Brain microvascular endothelial cell (primary cell): ENCODE data around the gene TSPEAR.
"Not testable (repeated sequence)": the region's sequence is repeated elsewhere in the genome, so short reads cannot be mapped to it uniquely, and the experiment has no call there.

Experiments
- DNase-seq: peaks from one replicate; pipeline ENCODE4 v3.0.0-alpha.2; 2020
- H3K27ac ChIP-seq: fragments of 250-450 bp; sonication (Bioruptor Pico); 2 replicates; pipeline ENCODE4 v1.5.1; 2020; ENCODE audit warnings: mild to moderate bottlenecking, moderate library complexity
- H3K27me3 ChIP-seq: fragments of 250-450 bp; sonication (Bioruptor Pico); replicated peaks from 2 replicates; pipeline ENCODE4 v1.5.1; 2020; ENCODE audit warnings: mild to moderate bottlenecking
- H3K36me3 ChIP-seq: fragments of 250-450 bp; sonication (Bioruptor Pico); replicated peaks from 2 replicates; pipeline ENCODE4 v1.5.1; 2020; ENCODE audit warnings: mild to moderate bottlenecking
- H3K4me3 ChIP-seq: 2 replicates; pipeline ENCODE4 v1.5.1; 2011; ENCODE audit warnings: low read depth, mild to moderate bottlenecking, control low read depth, low read length, moderate library complexity
- in situ Hi-C: cut with HindIII; loops from 2 replicates; pipeline ENCODE4 v1.10.0; 2017; ENCODE audit warnings: low sequenced_read_pairs, low pct_ligation_motif_present
- TF ChIP-seq, protein P1 (sequence below): IDR thresholded peaks from 2 replicates; pipeline ENCODE4 v1.5.1; 2011; ENCODE audit warnings: low read depth, mild to moderate bottlenecking, moderate library complexity, low read length, control low read depth, inconsistent platforms; ENCODE audit errors: missing control alignments

The TSPEAR gene

DNA sequence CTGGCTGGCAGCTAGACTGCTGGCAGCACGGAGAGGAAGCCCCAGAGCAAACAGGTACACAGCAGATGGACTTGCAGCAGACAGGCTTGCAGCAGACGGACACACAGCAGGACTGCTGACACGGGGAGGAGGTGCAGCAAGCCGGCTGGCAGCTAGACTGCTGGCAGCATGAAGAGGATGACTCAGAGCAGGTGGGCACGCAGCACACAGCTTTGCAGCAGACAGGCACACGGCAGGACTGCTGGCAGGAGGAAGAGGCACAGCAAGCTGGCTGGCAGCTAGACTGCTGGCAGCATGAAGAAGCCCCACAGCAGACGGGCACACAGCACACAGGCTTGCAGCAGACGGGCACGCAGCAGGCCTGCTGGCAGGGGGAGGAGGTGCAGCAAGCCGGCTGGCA is 160.6 kb downstream of the TSPEAR start:
- H3K4me3 ChIP-seq = no peak overlapping the region
- H3K27me3 ChIP-seq = peaks cover 7% of the 10 kb centered on the region
- TF ChIP-seq, protein P1, sequence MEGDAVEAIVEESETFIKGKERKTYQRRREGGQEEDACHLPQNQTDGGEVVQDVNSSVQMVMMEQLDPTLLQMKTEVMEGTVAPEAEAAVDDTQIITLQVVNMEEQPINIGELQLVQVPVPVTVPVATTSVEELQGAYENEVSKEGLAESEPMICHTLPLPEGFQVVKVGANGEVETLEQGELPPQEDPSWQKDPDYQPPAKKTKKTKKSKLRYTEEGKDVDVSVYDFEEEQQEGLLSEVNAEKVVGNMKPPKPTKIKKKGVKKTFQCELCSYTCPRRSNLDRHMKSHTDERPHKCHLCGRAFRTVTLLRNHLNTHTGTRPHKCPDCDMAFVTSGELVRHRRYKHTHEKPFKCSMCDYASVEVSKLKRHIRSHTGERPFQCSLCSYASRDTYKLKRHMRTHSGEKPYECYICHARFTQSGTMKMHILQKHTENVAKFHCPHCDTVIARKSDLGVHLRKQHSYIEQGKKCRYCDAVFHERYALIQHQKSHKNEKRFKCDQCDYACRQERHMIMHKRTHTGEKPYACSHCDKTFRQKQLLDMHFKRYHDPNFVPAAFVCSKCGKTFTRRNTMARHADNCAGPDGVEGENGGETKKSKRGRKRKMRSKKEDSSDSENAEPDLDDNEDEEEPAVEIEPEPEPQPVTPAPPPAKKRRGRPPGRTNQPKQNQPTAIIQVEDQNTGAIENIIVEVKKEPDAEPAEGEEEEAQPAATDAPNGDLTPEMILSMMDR = no peak
- in situ Hi-C loops = no loop called here
- no peak for DNase-seq
- no peaks in the 10 kb centered on the region for H3K36me3 ChIP-seq
- no peak overlapping the region for H3K27ac ChIP-seq

DNA sequence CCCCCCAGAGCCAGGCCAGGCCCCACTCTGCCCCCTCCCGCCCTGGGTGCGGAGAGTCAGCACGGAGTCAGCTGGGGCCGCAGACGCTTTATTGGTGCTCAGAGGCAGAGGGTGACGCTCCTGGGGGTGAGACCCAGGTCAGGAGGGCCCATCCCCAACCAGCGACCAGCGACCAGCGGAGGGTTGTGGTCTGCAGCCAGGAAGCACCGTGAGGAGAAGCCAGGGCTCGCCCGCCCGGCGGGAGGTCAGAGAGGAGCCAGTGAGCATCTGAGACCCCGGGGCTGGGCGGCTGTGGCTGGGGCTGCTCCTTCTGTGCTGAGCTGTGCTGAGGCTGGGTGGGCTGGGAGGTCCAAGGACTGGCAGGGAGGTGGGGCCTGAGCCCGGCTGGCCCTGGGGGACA is 161.1 kb downstream of the TSPEAR start:
- H3K27me3 ChIP-seq, DNase-seq, H3K36me3 ChIP-seq, in situ Hi-C loops, H3K27ac ChIP-seq, H3K4me3 ChIP-seq: not testable (repeated sequence)

GRCh38 chr21:44549525-44550211 is 161.7 kb downstream of the TSPEAR start:
- DNase-seq = no peak
- peaks cover 7% of the 10 kb centered on the region for H3K27me3 ChIP-seq
- in situ Hi-C loops = no loop called here
- H3K36me3 ChIP-seq = no peaks in the 10 kb centered on the region
- H3K27ac ChIP-seq = no peak overlapping the region
- TF ChIP-seq, protein P1 = no peak
- H3K4me3 ChIP-seq = no peak overlapping the region

GRCh38 chr21:44548922-44549321 is 162.4 kb downstream of the TSPEAR start:
- Histone ChIP-seq H3K4me3 (no peak overlapping the region), H3K27me3 (peaks cover 7% of the 10 kb centered on the region), H3K36me3 (no peaks in the 10 kb centered on the region), H3K27ac (no peak overlapping the region)
- no peak for DNase-seq
- in situ Hi-C loops = no loop called here
- TF ChIP-seq, protein P1 = no peak

DNA sequence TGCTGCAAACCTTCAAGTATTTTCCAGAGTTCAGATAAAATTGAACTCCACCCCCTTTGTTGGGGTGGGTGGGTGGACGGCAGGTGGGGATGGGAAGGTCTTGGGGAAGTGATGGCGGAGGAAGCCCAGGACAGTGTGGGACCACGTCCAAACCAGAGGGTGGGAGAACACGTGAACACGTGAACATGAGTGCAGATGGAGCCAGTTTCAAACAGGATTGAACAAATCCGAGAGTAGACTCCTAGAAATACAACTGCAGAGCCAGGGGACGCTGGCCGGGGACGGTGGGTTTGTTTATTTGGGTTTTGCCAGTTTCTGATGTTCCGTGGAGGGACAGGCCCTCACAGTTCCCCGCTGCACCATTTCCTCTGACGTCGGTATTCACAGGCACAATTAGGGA is 163.0 kb downstream of the TSPEAR start:
- Histone ChIP-seq H3K4me3 (no peak overlapping the region), H3K36me3 (no peaks in the 10 kb centered on the region), H3K27ac (no peak overlapping the region), H3K27me3 (peaks cover 7% of the 10 kb centered on the region)
- in situ Hi-C loops = no loop called here
- no peak for DNase-seq
- TF ChIP-seq, protein P1 = no peak

DNA sequence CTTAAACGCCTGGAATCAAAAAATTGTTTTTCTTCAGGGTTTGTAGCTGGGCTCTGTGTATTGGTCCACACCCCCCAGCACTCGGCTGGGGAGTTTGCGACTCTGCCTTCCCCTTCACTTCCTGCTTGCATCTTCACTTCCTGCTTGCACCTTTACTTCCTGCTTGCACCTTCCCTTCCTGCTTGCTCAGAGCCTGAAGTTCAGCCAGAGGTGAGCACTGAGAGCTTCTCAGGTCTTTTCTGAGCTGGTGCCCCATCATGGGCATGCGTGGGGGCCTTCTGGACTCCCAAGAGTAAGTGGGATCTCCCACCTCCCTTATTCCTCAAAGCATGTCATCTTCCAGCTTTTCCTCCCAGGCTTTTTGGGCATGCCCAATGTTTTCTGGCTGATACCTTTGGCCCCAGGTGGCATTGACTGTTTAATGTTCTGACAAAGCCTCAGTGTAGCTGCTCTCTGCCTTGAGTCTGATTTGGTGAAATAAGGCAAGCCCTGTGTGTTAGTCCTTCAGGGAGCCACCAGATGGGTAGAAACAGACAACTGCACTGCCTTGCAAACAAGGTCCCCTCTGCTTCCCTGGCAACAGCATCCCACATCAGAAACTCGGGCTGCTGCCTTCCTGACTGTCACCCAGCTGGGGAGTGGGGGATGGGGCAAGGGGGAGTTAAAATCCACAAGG is 163.6 kb downstream of the TSPEAR start:
- no peaks in the 10 kb centered on the region for H3K36me3 ChIP-seq
- no peak for DNase-seq
- no peak overlapping the region for H3K27ac ChIP-seq
- TF ChIP-seq, protein P1 = no peak
- H3K4me3 ChIP-seq = no peak overlapping the region
- in situ Hi-C loops = no loop called here
- peaks cover 7% of the 10 kb centered on the region for H3K27me3 ChIP-seq
